B cell (primary cell): ENCODE data around the gene MAGI2. TPM values are rescaled to one million over a fixed set of nuclear protein-coding genes. Genes with fewer than 3 reads are reported as not detected.

Source experiments
- ATAC-seq: fragments of 200-7000 bp; cut with Tn5 transposase; one replicate; pipeline ENCODE4 v1.10.0; 2021; ENCODE audit warnings: low read depth, mild to moderate bottlenecking, moderate number of reproducible peaks, moderate library complexity
- CTCF ChIA-PET: fragments of 350-600 bp; sonication (Branson Sonifier 250); formaldehyde crosslinking; loops from one replicate; lab custom pipeline; 2021; ENCODE audit warnings: antibody characterized with exemption, inconsistent platforms; lab: Charles Lee
- POLR2A ChIA-PET: fragments of 350-600 bp; sonication (Branson Sonifier 250); formaldehyde crosslinking; loops from one replicate; lab custom pipeline; 2021; ENCODE audit warnings: antibody characterized with exemption; lab: Charles Lee
- DNase-seq: peaks from one replicate; pipeline ENCODE4 v3.0.0; 2013
- H2AFZ ChIP-seq: 2 replicates; pipeline ENCODE4 v1.6.1; 2012; ENCODE audit warnings: mild to moderate bottlenecking, low read depth, low read length; ENCODE audit not compliant: insufficient read depth, poor library complexity, severe bottlenecking
- H3K27ac ChIP-seq, 2 donors: 1 replicate in 1 of 2; 2 replicates in 1 of 2; pipeline ENCODE4 v1.5.1; 2012 to 2013; ENCODE audit warnings: low read length in 2 of 2, mild to moderate bottlenecking in 2 of 2, moderate library complexity in 1 of 2
- H3K27me3 ChIP-seq, 4 experiments: fragments of 200-600 bp in 1 of 4; sonication (generic) in 1 of 4; replicated peaks in 1 of 4; 1 replicate in 2 of 4; 2 replicates in 2 of 4; pipeline versions ENCODE4 v1.6.1 to v1.7.0; 2013 to 2016; ENCODE audit warnings: low read length in 3 of 4, mild to moderate bottlenecking in 2 of 4, mixed read lengths in 1 of 4, moderate library complexity in 1 of 4; ENCODE audit not compliant: insufficient read depth in 4 of 4, control insufficient read depth in 3 of 4; ENCODE audit errors: control extremely low read depth in 1 of 4
- H3K36me3 ChIP-seq, 2 experiments: replicated peaks in 1 of 2; 1 replicate in 1 of 2; 2 replicates in 1 of 2; pipeline versions ENCODE4 v1.6.1 to v1.7.1; 2013; ENCODE audit warnings: low read length in 1 of 2; ENCODE audit not compliant: insufficient read depth in 2 of 2, control insufficient read depth in 1 of 2; ENCODE audit errors: control extremely low read depth in 1 of 2, extremely low read depth in 1 of 2
- H3K4me1 ChIP-seq, 2 donors: fragments of 200-600 bp in 1 of 2; sonication (generic) in 1 of 2; 1 replicate in 1 of 2; 2 replicates in 1 of 2; pipeline versions ENCODE4 v1.5.1 to v1.6.1; 2013 to 2017; ENCODE audit warnings: low read length in 2 of 2; ENCODE audit not compliant: control insufficient read depth in 2 of 2, insufficient read depth in 2 of 2
- H3K4me2 ChIP-seq: replicated peaks from 2 replicates; pipeline ENCODE3; 2012; ENCODE audit warnings: mild to moderate bottlenecking, low read depth, low read length; ENCODE audit not compliant: poor library complexity, severe bottlenecking
- H3K4me3 ChIP-seq, 5 experiments: fragments of 200-600 bp in 1 of 5; sonication (generic) in 1 of 5; 1 replicate in 3 of 5; 2 replicates in 2 of 5; pipeline versions ENCODE4 v1.5.1 to v1.7.0; 2011 to 2016; ENCODE audit warnings: low read length in 4 of 5, mild to moderate bottlenecking in 4 of 5, low read depth in 2 of 5, control low read depth in 1 of 5, moderate library complexity in 1 of 5; ENCODE audit not compliant: insufficient read depth in 1 of 5; ENCODE audit errors: control extremely low read depth in 1 of 5, extremely low read depth in 1 of 5
- H3K79me2 ChIP-seq: fragments of 200-600 bp; sonication (generic); one replicate; pipeline ENCODE4 v1.6.0; 2016; ENCODE audit warnings: low read length; ENCODE audit not compliant: control insufficient read depth, insufficient read depth
- H3K9ac ChIP-seq: fragments of 200-600 bp; sonication (generic); 2 replicates; pipeline ENCODE4 v1.6.1; 2017; ENCODE audit warnings: mild to moderate bottlenecking, low read length, moderate library complexity
- H3K9me3 ChIP-seq, 3 donors: one replicate each; pipeline versions ENCODE4 v1.6.1 to v1.7.1; 2013; ENCODE audit warnings: low read length in 2 of 3; ENCODE audit not compliant: control insufficient read depth in 2 of 3, insufficient read depth in 1 of 3; ENCODE audit errors: control extremely low read depth in 1 of 3
- H4K20me1 ChIP-seq: 2 replicates; pipeline ENCODE4 v1.6.0; 2012; ENCODE audit warnings: mild to moderate bottlenecking, low read length; ENCODE audit not compliant: insufficient read depth, control insufficient read depth, poor library complexity, severe bottlenecking
- H3K27ac Mint-ChIP-seq: one replicate; pipeline ENCODE4 v1.8.0; 2021; ENCODE audit warnings: mixed read lengths
- H3K27me3 Mint-ChIP-seq: one replicate; pipeline ENCODE4 v1.8.0; 2021; ENCODE audit warnings: mixed read lengths
- H3K4me1 Mint-ChIP-seq: one replicate; pipeline ENCODE4 v1.8.0; 2021; ENCODE audit warnings: mixed read lengths
- H3K4me3 Mint-ChIP-seq: one replicate; pipeline ENCODE4 v1.8.0; 2021; ENCODE audit warnings: mixed read lengths
- H3K9me3 Mint-ChIP-seq: one replicate; pipeline ENCODE4 v1.8.0; 2022; ENCODE audit warnings: mixed read lengths; ENCODE audit not compliant: insufficient read depth
- CTCF ChIP-seq: fragments of 200-600 bp; IDR thresholded peaks from one replicate; pipeline ENCODE4 v1.8.0; 2022; ENCODE audit warnings: antibody characterized with exemption, mild to moderate bottlenecking
- EZH2 ChIP-seq: IDR thresholded peaks from 2 replicates; pipeline ENCODE4 v1.6.1; 2012; ENCODE audit warnings: borderline replicate concordance, low read depth, mild to moderate bottlenecking, moderate library complexity, low read length; ENCODE audit not compliant: insufficient read depth, poor library complexity, severe bottlenecking
- WGBS: methylation state at CpG from one replicate; pipeline ENCODE4 v1.1.5; 2013; ENCODE audit warnings: missing lambda C conversion rate; ENCODE audit not compliant: insufficient coverage; 5-methylcytosine and 5-hydroxymethylcytosine counted together
- intact Hi-C: fragments of 100-400 bp; cut with micrococcal nuclease; formaldehyde crosslinking; loops from one replicate; pipeline ENCODE4 v1.10.0; 2022
- polyA plus RNA-seq: library from polyadenylated mRNA; depleted of rRNA; stranded (reverse); fragments of >200 nt; gene quantifications from 2 replicates; pipeline ENCODE4 v1.2.3, GENCODE V29; 2012
- total RNA-seq, 2 donors: library from RNA; stranded (reverse); fragments of 120-200 nt in 1 of 2; gene quantifications; 1 replicate in 1 of 2; 2 replicates in 1 of 2; pipeline versions ENCODE4 v1.2.3 to v1.2.4, GENCODE V29; 2013 to 2022

MAGI2 gene
- total and polyA plus RNA-seq, 2 donors (not counting 1 experiment from before 2014, with no cell fraction given): 0.16 to 0.64 TPM

GRCh38 chr7:79011921-79012320 lies 441.5 kb downstream of the MAGI2 start:
- no peak overlapping the region for H3K4me3 Mint-ChIP-seq
- no peak for TF ChIP-seq EZH2
- TF ChIP-seq CTCF: no peak
- peaks cover 4% of the 10 kb centered on the region for H3K9me3 Mint-ChIP-seq
- 92% methylated on average over 2 of the region's 2 CpGs for WGBS
- intact Hi-C loops: no loop called here
- H3K4me1 ChIP-seq: no peaks in the 10 kb centered on the region
- ATAC-seq (no peak), DNase-seq (no peak)
- peaks cover 0 to 11% (median 0%) of the 10 kb centered on the region in 3 donors for H3K9me3 ChIP-seq
- H3K4me3 ChIP-seq: no peak overlapping the region
- no peaks in the 10 kb centered on the region for H3K79me2 ChIP-seq
- no peak overlapping the region for H2AFZ ChIP-seq
- H3K27ac Mint-ChIP-seq: no peak overlapping the region
- POLR2A ChIA-PET: no interaction called here
- H3K27ac ChIP-seq: no peak overlapping the region
- CTCF ChIA-PET: no interaction called here
- H3K4me1 Mint-ChIP-seq: no peaks in the 10 kb centered on the region
- no peaks in the 10 kb centered on the region for H4K20me1 ChIP-seq
- H3K27me3 Mint-ChIP-seq: no peaks in the 10 kb centered on the region
- H3K36me3 ChIP-seq: no peaks in the 10 kb centered on the region
- no peaks in the 10 kb centered on the region for H3K27me3 ChIP-seq
- H3K9ac ChIP-seq: no peak overlapping the region
- no peak overlapping the region for H3K4me2 ChIP-seq

DNA sequence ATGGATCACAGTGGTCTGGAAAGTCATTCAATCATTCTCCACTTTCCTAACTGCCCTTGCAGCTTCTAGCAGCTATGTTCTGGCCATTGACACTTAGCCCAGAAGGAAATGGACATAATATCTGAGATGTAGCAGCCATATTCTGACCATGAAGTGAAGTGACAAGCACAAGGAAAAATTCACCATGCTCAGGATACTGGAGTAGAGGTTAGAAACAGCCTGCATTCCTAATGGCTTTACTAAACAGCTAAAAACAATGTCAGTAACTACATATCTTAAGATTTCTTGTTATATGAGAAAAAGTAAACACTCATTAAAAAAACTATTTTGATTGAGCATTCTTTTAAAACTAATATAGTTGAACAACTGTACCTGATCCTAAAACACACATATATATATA lies 443.8 kb downstream of the MAGI2 start:
- intact Hi-C loops: no loop called here

More for the DNA sequence above, 443.8 kb downstream of the MAGI2 start:
- Mint-ChIP-seq H3K4me3 (no peak overlapping the region), H3K4me1 (no peaks in the 10 kb centered on the region), H3K9me3 (no peaks in the 10 kb centered on the region), H3K27ac (no peak overlapping the region), H3K27me3 (no peaks in the 10 kb centered on the region)
- Histone ChIP-seq H3K27me3 (no peaks in the 10 kb centered on the region), H3K36me3 (no peaks in the 10 kb centered on the region), H3K27ac (no peak overlapping the region), H3K9ac (no peak overlapping the region), H3K4me3 (no peak overlapping the region), H2AFZ (no peak overlapping the region), H3K9me3 (no peaks in the 10 kb centered on the region), H3K4me1 (no peaks in the 10 kb centered on the region), H4K20me1 (no peaks in the 10 kb centered on the region), H3K79me2 (no peaks in the 10 kb centered on the region), H3K4me2 (no peak overlapping the region)
- ATAC-seq: no peak
- ChIA-PET POLR2A (no interaction called here), CTCF (no interaction called here)
- DNase-seq: no peak
- no peak for TF ChIP-seq CTCF
- TF ChIP-seq EZH2: no peak
